ENCODE data around the gene LMO3. TPM values are rescaled to one million over a fixed set of nuclear protein-coding genes. Genes with fewer than 3 reads are reported as not detected.

Gene LMO3
- total RNA-seq, 4 donors from 2014 or later, result 49.1 to 174 (median 111) TPM

GRCh38 chr12:16568873-16569272, 37.1 kb downstream of the LMO3 start:
- H3K27ac ChIP-seq, result no peak overlapping the region
- TF ChIP-seq, protein P1, sequence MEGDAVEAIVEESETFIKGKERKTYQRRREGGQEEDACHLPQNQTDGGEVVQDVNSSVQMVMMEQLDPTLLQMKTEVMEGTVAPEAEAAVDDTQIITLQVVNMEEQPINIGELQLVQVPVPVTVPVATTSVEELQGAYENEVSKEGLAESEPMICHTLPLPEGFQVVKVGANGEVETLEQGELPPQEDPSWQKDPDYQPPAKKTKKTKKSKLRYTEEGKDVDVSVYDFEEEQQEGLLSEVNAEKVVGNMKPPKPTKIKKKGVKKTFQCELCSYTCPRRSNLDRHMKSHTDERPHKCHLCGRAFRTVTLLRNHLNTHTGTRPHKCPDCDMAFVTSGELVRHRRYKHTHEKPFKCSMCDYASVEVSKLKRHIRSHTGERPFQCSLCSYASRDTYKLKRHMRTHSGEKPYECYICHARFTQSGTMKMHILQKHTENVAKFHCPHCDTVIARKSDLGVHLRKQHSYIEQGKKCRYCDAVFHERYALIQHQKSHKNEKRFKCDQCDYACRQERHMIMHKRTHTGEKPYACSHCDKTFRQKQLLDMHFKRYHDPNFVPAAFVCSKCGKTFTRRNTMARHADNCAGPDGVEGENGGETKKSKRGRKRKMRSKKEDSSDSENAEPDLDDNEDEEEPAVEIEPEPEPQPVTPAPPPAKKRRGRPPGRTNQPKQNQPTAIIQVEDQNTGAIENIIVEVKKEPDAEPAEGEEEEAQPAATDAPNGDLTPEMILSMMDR (IDR thresholded peaks at IDR 0.05), result no peak
- TF ChIP-seq EP300 (IDR thresholded peaks at IDR 0.05) (no peak), POLR2A (IDR thresholded peaks at IDR 0.05) (no peak), POLR2AphosphoS5 (IDR thresholded peaks at IDR 0.05) (no peak)
- no peaks in the 10 kb centered on the region for H3K27me3 ChIP-seq
- no peaks in the 10 kb centered on the region for H3K4me1 ChIP-seq
- 55% methylated on average over 1 of the region's 1 CpG; no CpG with 5 or more reads in 1 of the 2 donors for WGBS, 2 donors (ENCODE audit: low coverage in 1 of 2)
- no peaks in the 10 kb centered on the region for H3K36me3 ChIP-seq
- H3K9me3 ChIP-seq, result no peaks in the 10 kb centered on the region
- no peak for ATAC-seq
- no peak overlapping the region for H3K4me3 ChIP-seq

- no peak for ATAC-seq
- no peak overlapping the region for H3K4me3 ChIP-seq
- peaks cover 0 to 5% (median 0%) of the 10 kb centered on the region in 3 donors for H3K4me1 ChIP-seq
- H3K36me3 ChIP-seq, result no peaks in the 10 kb centered on the region
- H3K27ac ChIP-seq, result no peak overlapping the region
- no peaks in the 10 kb centered on the region for H3K9me3 ChIP-seq
- H3K27me3 ChIP-seq, result no peaks in the 10 kb centered on the region
- 83 to 88% methylated on average over 1 of the region's 1 CpG for WGBS, 2 donors (ENCODE audit: low coverage in 1 of 2)
- TF ChIP-seq, protein P1 (IDR thresholded peaks at IDR 0.05), result no peak
These were observed 41.3 kb downstream of the LMO3 start for GRCh38 chr12:16564675-16565074.

DNA sequence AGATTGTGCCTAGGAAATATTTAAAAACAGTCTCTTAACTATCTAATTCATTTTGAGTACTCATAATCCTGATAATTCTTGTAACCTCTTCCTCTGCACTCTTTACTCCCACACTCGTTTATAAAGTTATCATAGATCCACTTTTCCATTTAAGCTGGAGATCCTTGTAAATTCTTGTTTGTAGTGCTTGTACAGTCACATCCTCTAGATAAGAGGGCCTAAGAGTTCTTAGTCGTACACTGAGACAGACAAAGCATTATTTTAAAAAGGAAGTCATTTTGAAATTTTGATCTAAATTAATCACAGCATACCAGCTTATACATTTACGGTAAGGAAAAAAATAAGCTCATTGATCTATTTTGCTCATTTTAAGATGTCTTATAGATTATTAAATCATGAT, 42.5 kb downstream of the LMO3 start:
- Histone ChIP-seq H3K36me3 (no peaks in the 10 kb centered on the region), H3K4me1 (peaks cover 0 to 5% (median 0%) of the 10 kb centered on the region in 3 donors), H3K27me3 (no peaks in the 10 kb centered on the region), H3K9me3 (no peaks in the 10 kb centered on the region), H3K27ac (no peak overlapping the region), H3K4me3 (no peak overlapping the region)
- ATAC-seq, result no peak
- 60 to 66% methylated on average over 3 of the region's 3 CpGs for WGBS, 2 donors (ENCODE audit: low coverage in 1 of 2)
- no peak for TF ChIP-seq EP300 (IDR thresholded peaks at IDR 0.05)
- no peak for TF ChIP-seq POLR2AphosphoS5 (IDR thresholded peaks at IDR 0.05)
- TF ChIP-seq, protein P1 (IDR thresholded peaks at IDR 0.05), result no peak
- no peak for TF ChIP-seq POLR2A (IDR thresholded peaks at IDR 0.05)

DNA sequence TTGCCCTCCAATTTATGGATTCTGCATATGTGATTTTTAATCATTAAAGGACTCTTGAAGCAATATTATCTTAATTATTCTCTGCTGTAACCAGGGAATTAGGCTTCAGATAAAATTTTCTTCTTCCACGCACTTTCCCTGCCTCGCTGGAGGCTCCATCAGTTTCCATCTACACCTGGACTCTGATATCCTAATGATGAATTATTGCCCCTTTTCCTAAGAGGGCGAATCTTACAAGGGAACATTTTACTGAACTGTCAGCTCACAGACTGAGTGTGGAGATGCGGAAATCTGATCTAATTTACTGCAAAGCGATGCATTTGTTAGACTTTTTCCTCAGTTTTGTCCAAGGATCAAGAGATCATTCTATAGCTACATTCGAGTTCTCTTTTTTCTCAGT, 43.0 kb downstream of the LMO3 start:
- H3K4me3 ChIP-seq, result no peak overlapping the region
- H3K4me1 ChIP-seq, result peaks cover 0 to 5% (median 0%) of the 10 kb centered on the region in 3 donors
- no peak for ATAC-seq
- no peaks in the 10 kb centered on the region for H3K27me3 ChIP-seq
- TF ChIP-seq POLR2AphosphoS5 (IDR thresholded peaks at IDR 0.05), result no peak
- no peak for TF ChIP-seq EP300 (IDR thresholded peaks at IDR 0.05)
- TF ChIP-seq, protein P1 (IDR thresholded peaks at IDR 0.05), result no peak
- TF ChIP-seq POLR2A (IDR thresholded peaks at IDR 0.05), result no peak
- H3K27ac ChIP-seq, result no peak overlapping the region
- 79 to 80% methylated on average over 6 of the region's 6 CpGs for WGBS, 2 donors (ENCODE audit: low coverage in 1 of 2)
- H3K36me3 ChIP-seq, result no peaks in the 10 kb centered on the region
- H3K9me3 ChIP-seq, result no peaks in the 10 kb centered on the region

DNA sequence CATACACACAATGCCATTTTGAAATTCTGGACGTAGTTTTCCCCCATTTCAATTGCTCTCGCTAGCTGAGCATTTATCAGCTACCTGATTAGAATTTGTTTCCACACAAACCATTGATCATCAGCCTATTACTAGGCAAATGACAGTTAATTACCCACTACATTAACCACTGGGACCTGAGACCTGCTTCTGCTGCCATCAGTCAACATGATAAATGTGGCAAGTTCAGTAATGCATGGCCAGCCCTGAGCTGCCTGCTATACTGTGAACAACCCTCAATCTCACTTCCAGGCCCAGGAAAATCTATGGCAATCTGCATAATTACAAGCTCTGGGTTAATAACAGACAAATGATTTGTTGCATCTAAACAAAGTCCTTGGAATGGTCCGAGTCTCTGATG, 43.5 kb downstream of the LMO3 start:
- ATAC-seq, result no peak
- Histone ChIP-seq H3K9me3 (no peaks in the 10 kb centered on the region), H3K27me3 (no peaks in the 10 kb centered on the region), H3K4me3 (no peak overlapping the region), H3K4me1 (peaks cover 0 to 5% (median 0%) of the 10 kb centered on the region in 3 donors), H3K27ac (no peak overlapping the region), H3K36me3 (no peaks in the 10 kb centered on the region)
- 82 to 91% methylated on average over 3 of the region's 3 CpGs for WGBS, 2 donors (ENCODE audit: low coverage in 1 of 2)
- TF ChIP-seq EP300 (IDR thresholded peaks at IDR 0.05) (no peak), POLR2A (IDR thresholded peaks at IDR 0.05) (no peak)
- TF ChIP-seq, protein P1 (IDR thresholded peaks at IDR 0.05), result no peak
